Upper lobe of left lung (tissue), 4 donors: ENCODE results near the gene GJA3.

ENCODE experiments used
- POLR2A ChIP-seq, 4 donors: fragments of 450-650 bp; IDR thresholded peaks; one replicate each; pipeline ENCODE4 v1.5.1; 2016 to 2017; ENCODE audit warnings: antibody characterized with exemption in 4 of 4, mild to moderate bottlenecking in 2 of 4
- TF ChIP-seq, protein P1 (sequence below), 6 experiments: fragments of 450-650 bp in 4 of 6; fragments of 200-600 bp in 2 of 6; sonication (generic) in 2 of 6; IDR thresholded peaks; one replicate each; pipeline ENCODE4 v1.5.1; 2016 to 2019; ENCODE audit warnings: antibody characterized with exemption in 6 of 6

GRCh38 chr13:20160306-20161274 is at the start of gene GJA3:
- TF ChIP-seq POLR2A (IDR thresholded peaks at IDR 0.05): no peak
- TF ChIP-seq, protein P1, sequence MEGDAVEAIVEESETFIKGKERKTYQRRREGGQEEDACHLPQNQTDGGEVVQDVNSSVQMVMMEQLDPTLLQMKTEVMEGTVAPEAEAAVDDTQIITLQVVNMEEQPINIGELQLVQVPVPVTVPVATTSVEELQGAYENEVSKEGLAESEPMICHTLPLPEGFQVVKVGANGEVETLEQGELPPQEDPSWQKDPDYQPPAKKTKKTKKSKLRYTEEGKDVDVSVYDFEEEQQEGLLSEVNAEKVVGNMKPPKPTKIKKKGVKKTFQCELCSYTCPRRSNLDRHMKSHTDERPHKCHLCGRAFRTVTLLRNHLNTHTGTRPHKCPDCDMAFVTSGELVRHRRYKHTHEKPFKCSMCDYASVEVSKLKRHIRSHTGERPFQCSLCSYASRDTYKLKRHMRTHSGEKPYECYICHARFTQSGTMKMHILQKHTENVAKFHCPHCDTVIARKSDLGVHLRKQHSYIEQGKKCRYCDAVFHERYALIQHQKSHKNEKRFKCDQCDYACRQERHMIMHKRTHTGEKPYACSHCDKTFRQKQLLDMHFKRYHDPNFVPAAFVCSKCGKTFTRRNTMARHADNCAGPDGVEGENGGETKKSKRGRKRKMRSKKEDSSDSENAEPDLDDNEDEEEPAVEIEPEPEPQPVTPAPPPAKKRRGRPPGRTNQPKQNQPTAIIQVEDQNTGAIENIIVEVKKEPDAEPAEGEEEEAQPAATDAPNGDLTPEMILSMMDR (IDR thresholded peaks at IDR 0.05): no peak
